Endodermal cell (in vitro differentiated cells): Measurements from ENCODE around the gene ARHGAP10. TPM values are rescaled to one million over a fixed set of nuclear protein-coding genes. Genes with fewer than 3 reads are reported as not detected.

ENCODE experiments used
- DNase-seq: peaks from one replicate; pipeline ENCODE4 v3.0.0-alpha.2; 2017
- H3K27ac ChIP-seq: 2 replicates; pipeline ENCODE4 v1.5.1; 2013; ENCODE audit warnings: mild to moderate bottlenecking, low read depth, low read length, moderate library complexity
- H3K27me3 ChIP-seq: 2 replicates; pipeline ENCODE4 v1.6.1; 2013; ENCODE audit warnings: mild to moderate bottlenecking, low read length, moderate library complexity; ENCODE audit not compliant: insufficient read depth, control insufficient read depth, poor library complexity, severe bottlenecking
- H3K36me3 ChIP-seq: 2 replicates; pipeline ENCODE4 v1.7.0; 2013; ENCODE audit warnings: mild to moderate bottlenecking, low read length, moderate library complexity; ENCODE audit not compliant: control insufficient read depth, insufficient read depth
- H3K4me1 ChIP-seq: one replicate; pipeline ENCODE4 v1.7.0; 2013; ENCODE audit warnings: low read length; ENCODE audit not compliant: control insufficient read depth, insufficient read depth
- H3K4me3 ChIP-seq: 2 replicates; pipeline ENCODE4 v1.5.1; 2013; ENCODE audit warnings: mild to moderate bottlenecking, low read length, moderate library complexity
- H3K9ac ChIP-seq: 2 replicates; pipeline ENCODE4 v1.6.1; 2013; ENCODE audit warnings: mild to moderate bottlenecking, low read length, moderate library complexity; ENCODE audit not compliant: poor library complexity, severe bottlenecking; ENCODE audit errors: extremely low read depth
- H3K9me3 ChIP-seq: 2 replicates; pipeline ENCODE4 v1.6.1; 2013; ENCODE audit warnings: mild to moderate bottlenecking, low read length, moderate library complexity; ENCODE audit not compliant: control insufficient read depth
- H3K27ac Mint-ChIP-seq: 2 replicates; pipeline ENCODE4 v1.8.0; 2020; ENCODE audit warnings: mixed read lengths
- H3K27me3 Mint-ChIP-seq: 2 replicates; pipeline ENCODE4 v1.8.0; 2021; ENCODE audit warnings: mild to moderate bottlenecking, mixed read lengths; ENCODE audit not compliant: insufficient read depth
- H3K36me3 Mint-ChIP-seq: 2 replicates; pipeline ENCODE4 v1.8.0; 2020; ENCODE audit warnings: low read depth, mixed read lengths
- H3K4me1 Mint-ChIP-seq: 2 replicates; pipeline ENCODE4 v1.8.0; 2020; ENCODE audit warnings: mixed read lengths
- H3K4me3 Mint-ChIP-seq: 2 replicates; pipeline ENCODE4 v1.8.0; 2020; ENCODE audit warnings: mild to moderate bottlenecking, moderate library complexity, mixed read lengths
- H3K9me3 Mint-ChIP-seq: 2 replicates; pipeline ENCODE4 v1.8.0; 2020; ENCODE audit warnings: mild to moderate bottlenecking, mixed read lengths
- WGBS, 2 experiments: methylation state at CpG; one replicate each; pipeline versions ENCODE4 v1.1.5 to v1.1.7; 2013; ENCODE audit warnings: missing lambda C conversion rate in 2 of 2, mixed read lengths in 1 of 2; ENCODE audit not compliant: insufficient coverage in 1 of 2, insufficient read length in 1 of 2; 5-methylcytosine and 5-hydroxymethylcytosine counted together
- total RNA-seq, 2 donors: library from RNA; stranded (reverse); fragmentation: NEBNext Ultra II Directional in 1 of 2; extraction: Animal tissue kit (Norgen Biotek cat#: 25700) in 1 of 2; gene quantifications; 2 replicates in 1 of 2; 3 replicates in 1 of 2; pipeline ENCODE4 v1.2.1, GENCODE V29; 2021
- TF ChIP-seq, protein P1 (sequence below): fragments of 200-600 bp; sonication (generic); conservative IDR thresholded peaks from 2 replicates; pipeline ENCODE4 v1.5.0; 2021; ENCODE audit warnings: antibody characterized with exemption, mild to moderate bottlenecking

Gene ARHGAP10
- total RNA-seq, 2 donors from 2014 or later, result 9.1 to 11.8 TPM

DNA sequence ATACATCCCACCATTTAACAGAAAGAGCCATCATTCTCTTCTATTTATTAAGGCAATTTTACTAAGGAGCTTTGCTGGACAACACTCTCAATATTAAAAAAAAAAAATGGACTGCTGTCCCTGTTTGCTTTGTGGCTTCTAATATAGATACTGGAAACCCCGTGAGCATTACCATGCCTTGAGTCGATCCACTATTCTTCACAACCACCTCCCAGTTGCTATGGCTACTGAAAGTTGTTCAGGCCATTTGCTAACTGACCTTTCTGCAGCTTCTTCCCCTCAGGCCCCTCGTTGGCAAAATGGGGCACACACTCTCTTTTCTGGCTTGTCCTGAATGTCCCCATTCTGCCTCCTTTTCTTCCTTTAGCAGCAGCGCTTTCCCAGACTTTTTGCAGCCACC, 369.9 kb downstream of the ARHGAP10 start:
- Mint-ChIP-seq H3K27ac (no peak overlapping the region), H3K4me3 (no peak overlapping the region), H3K9me3 (peaks cover 17% of the 10 kb centered on the region), H3K4me1 (peaks cover 14% of the 10 kb centered on the region), H3K27me3 (peaks cover 7% of the 10 kb centered on the region), H3K36me3 (peaks cover 4% of the 10 kb centered on the region)
- H3K27me3 ChIP-seq, result no peaks in the 10 kb centered on the region
- no peak overlapping the region for H3K27ac ChIP-seq
- DNase-seq, result no peak
- no peak overlapping the region for H3K4me3 ChIP-seq
- TF ChIP-seq, protein P1, sequence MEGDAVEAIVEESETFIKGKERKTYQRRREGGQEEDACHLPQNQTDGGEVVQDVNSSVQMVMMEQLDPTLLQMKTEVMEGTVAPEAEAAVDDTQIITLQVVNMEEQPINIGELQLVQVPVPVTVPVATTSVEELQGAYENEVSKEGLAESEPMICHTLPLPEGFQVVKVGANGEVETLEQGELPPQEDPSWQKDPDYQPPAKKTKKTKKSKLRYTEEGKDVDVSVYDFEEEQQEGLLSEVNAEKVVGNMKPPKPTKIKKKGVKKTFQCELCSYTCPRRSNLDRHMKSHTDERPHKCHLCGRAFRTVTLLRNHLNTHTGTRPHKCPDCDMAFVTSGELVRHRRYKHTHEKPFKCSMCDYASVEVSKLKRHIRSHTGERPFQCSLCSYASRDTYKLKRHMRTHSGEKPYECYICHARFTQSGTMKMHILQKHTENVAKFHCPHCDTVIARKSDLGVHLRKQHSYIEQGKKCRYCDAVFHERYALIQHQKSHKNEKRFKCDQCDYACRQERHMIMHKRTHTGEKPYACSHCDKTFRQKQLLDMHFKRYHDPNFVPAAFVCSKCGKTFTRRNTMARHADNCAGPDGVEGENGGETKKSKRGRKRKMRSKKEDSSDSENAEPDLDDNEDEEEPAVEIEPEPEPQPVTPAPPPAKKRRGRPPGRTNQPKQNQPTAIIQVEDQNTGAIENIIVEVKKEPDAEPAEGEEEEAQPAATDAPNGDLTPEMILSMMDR, result no peak
- peaks cover 3% of the 10 kb centered on the region for H3K4me1 ChIP-seq
- no peaks in the 10 kb centered on the region for H3K9me3 ChIP-seq
- WGBS, 2 experiments, result 86 to 92% methylated on average over 3 to 4 of the region's 4 CpGs
- no peaks in the 10 kb centered on the region for H3K36me3 ChIP-seq
- no peak overlapping the region for H3K9ac ChIP-seq

DNA sequence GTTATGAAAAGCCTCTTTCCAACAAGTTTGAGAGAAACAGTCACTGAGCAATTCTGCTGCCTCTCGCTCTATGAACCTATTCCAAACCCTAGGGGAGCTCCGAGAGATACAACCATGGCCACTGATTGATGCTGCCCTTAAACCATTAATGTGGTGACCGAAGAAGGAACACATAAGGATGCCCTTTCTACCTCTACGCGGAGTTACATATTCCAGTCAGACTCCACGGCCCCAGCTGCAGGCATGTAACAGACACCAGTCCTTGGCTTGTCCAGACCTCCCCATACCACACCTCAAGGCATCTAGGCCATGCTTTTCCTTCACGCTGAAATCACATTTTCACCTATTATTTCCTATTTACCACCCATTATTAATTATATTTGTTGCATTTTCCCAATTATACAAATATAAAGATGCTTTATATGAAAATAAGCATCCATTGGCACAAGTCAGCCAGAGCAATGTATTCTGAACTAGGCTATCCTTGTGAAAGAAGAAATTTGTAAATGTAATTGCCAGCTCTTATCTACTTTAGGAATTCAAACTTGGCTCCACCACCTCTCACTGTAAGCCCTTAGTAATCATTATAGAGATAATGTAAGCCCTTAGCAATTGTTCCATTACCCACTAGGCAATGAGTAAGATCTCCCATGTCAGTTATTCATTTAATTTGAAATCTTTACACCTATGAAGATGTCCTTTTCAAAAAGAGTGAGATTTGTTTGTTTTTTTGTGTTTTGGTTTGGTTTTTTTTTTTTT, 371.9 kb downstream of the ARHGAP10 start:
- H3K4me3 ChIP-seq, result no peak overlapping the region
- peaks cover 3% of the 10 kb centered on the region for H3K4me1 ChIP-seq
- no peaks in the 10 kb centered on the region for H3K27me3 ChIP-seq
- no peaks in the 10 kb centered on the region for H3K36me3 ChIP-seq
- no peak overlapping the region for H3K27ac ChIP-seq
- Mint-ChIP-seq H3K27me3 (peaks cover 7% of the 10 kb centered on the region), H3K4me3 (no peak overlapping the region), H3K36me3 (peaks cover 4% of the 10 kb centered on the region), H3K4me1 (peaks cover 14% of the 10 kb centered on the region), H3K9me3 (peaks cover 26% of the 10 kb centered on the region), H3K27ac (no peak overlapping the region)
- no peaks in the 10 kb centered on the region for H3K9me3 ChIP-seq
- TF ChIP-seq, protein P1, result no peak
- H3K9ac ChIP-seq, result no peak overlapping the region
- no peak for DNase-seq
- 92 to 96% methylated on average over 6 to 7 of the region's 7 CpGs for WGBS, 2 experiments

DNA sequence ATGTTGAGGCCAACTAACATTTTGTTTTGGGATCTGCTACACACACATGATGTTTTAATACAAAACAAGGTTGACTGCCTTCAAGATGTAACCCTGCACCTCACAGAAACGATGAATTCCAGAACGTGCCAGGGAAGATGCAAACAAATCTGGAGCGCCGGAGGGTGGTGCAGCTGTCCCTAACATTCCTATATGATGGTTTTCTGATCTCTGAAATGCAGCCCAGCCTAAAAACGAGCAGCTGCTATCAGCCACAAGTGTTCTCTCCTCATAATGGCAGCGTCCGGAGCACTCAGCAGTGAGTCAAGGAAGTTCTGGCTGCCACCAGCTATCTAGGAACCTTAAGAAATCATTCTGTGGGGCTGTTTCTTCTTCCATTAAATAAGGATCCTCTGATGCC, 376.9 kb downstream of the ARHGAP10 start:
- Mint-ChIP-seq H3K4me1 (peaks cover 6% of the 10 kb centered on the region), H3K9me3 (peaks cover 26% of the 10 kb centered on the region), H3K4me3 (no peak overlapping the region), H3K27me3 (peaks cover 1% of the 10 kb centered on the region), H3K36me3 (peaks cover 4% of the 10 kb centered on the region), H3K27ac (no peak overlapping the region)
- TF ChIP-seq, protein P1, result no peak
- Histone ChIP-seq H3K4me3 (no peak overlapping the region), H3K4me1 (peaks cover under 1% of the 10 kb centered on the region), H3K9me3 (no peaks in the 10 kb centered on the region), H3K9ac (no peak overlapping the region), H3K36me3 (no peaks in the 10 kb centered on the region), H3K27me3 (no peaks in the 10 kb centered on the region), H3K27ac (no peak overlapping the region)
- 93% methylated on average over 7 of the region's 7 CpGs for WGBS, 2 experiments
- no peak for DNase-seq
